ENCODE results near the gene IER2.

- no peak for TF ChIP-seq POLR2A (IDR thresholded peaks at IDR 0.05; ENCODE audit: low read depth, low read length)
- no peak for TF ChIP-seq POLR2AphosphoS5 (IDR thresholded peaks at IDR 0.05; ENCODE audit: low read depth, low read length)
- no peak for TF ChIP-seq TAF1 (IDR thresholded peaks at IDR 0.05; ENCODE audit: borderline replicate concordance, low read depth, low read length)
These were observed 2.3 kb downstream of the IER2 start for GRCh38 chr19:13152356-13152973.

All from GM12892 (cell line).